HepG2 (cell line): ENCODE measurements around the gene TIA1. TPM values are rescaled to one million over a fixed set of nuclear protein-coding genes. Genes with fewer than 3 reads are reported as not detected.

Source experiments
- microRNA counts: library from miRNA; unstranded; fragments of <30 nt; microRNA quantifications from one replicate; lab custom pipeline; 2015
- microRNA-seq: library from miRNA; unstranded; fragments of <30 nt; microRNA quantifications from one replicate; pipeline ENCODE4, GENCODE V29; 2020
- polyA plus RNA-seq, 8 experiments: library from polyadenylated mRNA; depleted of rRNA in 3 of 8; stranded (reverse) in 7 of 8; unstranded in 1 of 8; fragments of >200 nt; fragmentation: Illumina TruSeq in 4 of 8; extraction: Trizol in 4 of 8; gene quantifications; 2 replicates each; pipeline versions ENCODE4 v1.2.1 to v1.2.3, GENCODE V29; 2011 to 2016; ENCODE audit warnings: low read depth in 4 of 8, missing spikeins in 1 of 8, mixed read lengths in 1 of 8; ENCODE audit not compliant: insufficient read depth in 1 of 8
- small RNA-seq, 3 experiments: library from RNA; depleted of rRNA; stranded (forward); fragments of <200 nt; gene quantifications; one replicate each; pipeline ENCODE3, GENCODE V24; 2012; ENCODE audit warnings: low read depth in 2 of 3, low replicate concordance in 1 of 3; ENCODE audit not compliant: insufficient read length in 3 of 3, insufficient read depth in 2 of 3
- total RNA-seq, 5 experiments: library from RNA; depleted of rRNA; stranded (reverse); fragments of >200 nt; fragmentation: Illumina TruSeq; extraction: Trizol; gene quantifications; 2 replicates each; pipeline ENCODE4 v1.2.3, GENCODE V29; 2016; ENCODE audit warnings: low read depth in 1 of 5

TIA1 gene
- total and polyA plus RNA-seq, 2 of the 13 experiments (the other 11 are each of a cell fraction or from before 2014, with no cell fraction given), result 209 to 319 TPM

MicroRNAs within 50 kb of the gene (microRNA counts, 767-probe panel; counts per million panel counts)
- microRNA hsa-miR-1285-3p (lab: Ali Mortazavi, UCI), result not detected

Small RNA genes within 50 kb of the gene (microRNA-seq; reads per million reads assigned to microRNA genes)
- not detected for gene MIR1285-2

Small RNA genes within 50 kb of the gene (small RNA-seq; reads per million reads assigned to genes)
- gene AC016700.2 (0 reads per million in 3 experiments), gene MIR1285-2 (0 reads per million in 3 experiments)

Other genes with a start within 250 kb of the TIA1 start
- gene PCBP1, start 161.2 kb downstream of the TIA1 start, total RNA-seq (2016; rRNA removed; fragmentation: Illumina TruSeq; extraction: Trizol), result 32.0 and 104 TPM in 2 replicates
- 137 and 144 TPM in 2 replicates for gene PCBP1, start 161.2 kb downstream of the TIA1 start, polyA plus RNA-seq (2011; rRNA removed)
- gene C2orf42, start 57.6 kb downstream of the TIA1 start, total RNA-seq (2016; rRNA removed; fragmentation: Illumina TruSeq; extraction: Trizol), result 9.9 and 11.1 TPM in 2 replicates
- 9.3 and 10.1 TPM in 2 replicates for gene C2orf42, start 57.6 kb downstream of the TIA1 start, polyA plus RNA-seq (2011; rRNA removed)
- 64.6 and 94.8 TPM in 2 replicates for gene PCYOX1, start 9.5 kb upstream of the TIA1 start, total RNA-seq (2016; rRNA removed; fragmentation: Illumina TruSeq; extraction: Trizol)
- 61.0 and 86.6 TPM in 2 replicates for gene PCYOX1, start 9.5 kb upstream of the TIA1 start, polyA plus RNA-seq (2011; rRNA removed)
- 484 and 618 TPM in 2 replicates for gene SNRPG, start 45.1 kb upstream of the TIA1 start, total RNA-seq (2016; rRNA removed; fragmentation: Illumina TruSeq; extraction: Trizol)
- gene SNRPG, start 45.1 kb upstream of the TIA1 start, polyA plus RNA-seq (2011; rRNA removed), result 163 and 221 TPM in 2 replicates
- 126 and 153 TPM in 2 replicates for gene FAM136A, start 53.4 kb upstream of the TIA1 start, total RNA-seq (2016; rRNA removed; fragmentation: Illumina TruSeq; extraction: Trizol)
- gene FAM136A, start 53.4 kb upstream of the TIA1 start, polyA plus RNA-seq (2011; rRNA removed), result 73.8 and 77.8 TPM in 2 replicates